Measurements from ENCODE around the gene ADAMTS6.

Gene ADAMTS6

GRCh38 chr5:65276178-65276890, 205.4 kb downstream of the ADAMTS6 start:
- no peak for DNase-seq

- no peak for DNase-seq
Observed at GRCh38 chr5:65271906-65272305, 209.8 kb downstream of the ADAMTS6 start.

GRCh38 chr5:65268525-65268924, 213.2 kb downstream of the ADAMTS6 start:
- DNase-seq: no peak

- no peak for DNase-seq
Observed at GRCh38 chr5:65264420-65264819, 217.3 kb downstream of the ADAMTS6 start.

GRCh38 chr5:65263321-65263720, 218.4 kb downstream of the ADAMTS6 start:
- no peak for DNase-seq

GRCh38 chr5:65262649-65263059, 219.1 kb downstream of the ADAMTS6 start:
- DNase-seq: no peak

- no peak for DNase-seq
Observed at GRCh38 chr5:65262096-65262495, 219.6 kb downstream of the ADAMTS6 start.

- no peak for DNase-seq
Observed at GRCh38 chr5:65261499-65261898, 220.2 kb downstream of the ADAMTS6 start.

- DNase-seq: no peak
Observed at GRCh38 chr5:65255294-65255693, 226.4 kb downstream of the ADAMTS6 start.

GRCh38 chr5:65252977-65253376, 228.7 kb downstream of the ADAMTS6 start:
- no peak for DNase-seq

- DNase-seq: no peak
Observed at GRCh38 chr5:65248896-65249295, 232.8 kb downstream of the ADAMTS6 start.

- DNase-seq: no peak
Observed at GRCh38 chr5:65247594-65247993, 234.1 kb downstream of the ADAMTS6 start.

GRCh38 chr5:65246741-65247140, 235.0 kb downstream of the ADAMTS6 start:
- no peak for DNase-seq

- DNase-seq: no peak
Observed at GRCh38 chr5:65244031-65244430, 237.7 kb downstream of the ADAMTS6 start.

- no peak for DNase-seq
Observed at GRCh38 chr5:65243161-65243560, 238.6 kb downstream of the ADAMTS6 start.

GRCh38 chr5:65229841-65230240, 251.9 kb downstream of the ADAMTS6 start:
- DNase-seq: no peak

GRCh38 chr5:65213921-65214525, 267.7 kb downstream of the ADAMTS6 start:
- DNase-seq: peak; percentile 0

GRCh38 chr5:65209341-65209740, 272.4 kb downstream of the ADAMTS6 start:
- DNase-seq: no peak

- DNase-seq: no peak
Observed at GRCh38 chr5:65204966-65205365, 276.8 kb downstream of the ADAMTS6 start.

GRCh38 chr5:65203746-65204145, 278.0 kb downstream of the ADAMTS6 start:
- no peak for DNase-seq

GRCh38 chr5:65199993-65200675, 281.6 kb downstream of the ADAMTS6 start:
- no peak for DNase-seq

GRCh38 chr5:65198456-65199120, 283.1 kb downstream of the ADAMTS6 start:
- no peak for DNase-seq
